Measurements from ENCODE around the gene B3GNT9.

Gene B3GNT9

DNA sequence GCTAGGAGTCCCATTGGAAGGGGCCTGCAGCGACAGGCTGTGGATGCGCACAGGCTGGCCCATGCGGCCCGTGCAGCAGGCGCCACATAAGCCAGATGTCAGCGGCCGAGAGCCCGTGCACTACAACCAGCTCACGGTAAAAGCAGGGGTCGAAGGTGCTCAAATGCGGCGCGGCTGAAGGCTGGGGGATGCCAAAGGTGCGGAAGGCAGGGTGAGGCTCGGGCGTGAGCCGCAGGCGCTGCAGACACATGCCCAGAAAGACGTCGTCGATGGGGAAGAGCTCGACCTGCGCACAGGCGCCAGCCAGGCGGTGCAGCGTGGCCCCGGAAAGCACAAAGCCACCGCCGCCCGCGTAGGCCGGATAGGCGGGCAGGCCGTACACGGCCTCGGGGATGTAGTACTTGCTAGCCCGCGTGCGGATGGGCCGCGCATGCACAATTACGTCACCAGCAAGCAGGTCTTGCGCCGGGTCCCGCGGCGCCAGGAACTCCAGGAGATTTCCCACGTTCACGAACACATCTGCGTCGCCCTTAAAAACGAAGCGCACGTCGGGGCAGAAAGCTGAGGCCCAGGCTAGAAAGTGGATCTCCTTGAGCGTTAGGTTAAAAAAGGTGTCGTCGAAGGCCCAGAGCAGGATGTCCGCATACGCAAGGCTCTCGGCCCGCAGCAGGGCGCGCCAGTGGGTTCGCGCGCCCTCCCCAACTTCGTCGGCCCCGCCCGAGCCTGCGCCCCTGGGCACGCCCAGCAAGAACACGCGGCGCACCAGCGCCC is 1.3 kb downstream of the B3GNT9 start:
- no CpG with 5 or more reads among the region's 77 CpGs for WGBS (ENCODE audit: insufficient coverage, insufficient read length)
- H3K4me3 ChIP-seq (ENCODE audit: low read length), result peak overlapping the region; percentile 83; the same call in 1 of the 2 replicates
- peaks cover 7% of the 10 kb centered on the region for H3K4me1 ChIP-seq (ENCODE audit: control insufficient read depth, insufficient read depth, low read length)
- H3K27me3 ChIP-seq (ENCODE audit: control insufficient read depth, insufficient read depth, low read length), result peaks cover 24% of the 10 kb centered on the region
- H3K9me3 ChIP-seq (ENCODE audit: control insufficient read depth, insufficient read depth, low read length), result no peaks in the 10 kb centered on the region
- no peak for DNase-seq (ENCODE audit: low read depth, low spot score)
- no peak overlapping the region for H3K27ac ChIP-seq (ENCODE audit: low read length)
- H3K36me3 ChIP-seq (ENCODE audit: control insufficient read depth, insufficient read depth, low read length), result peaks cover 8% of the 10 kb centered on the region

DNA sequence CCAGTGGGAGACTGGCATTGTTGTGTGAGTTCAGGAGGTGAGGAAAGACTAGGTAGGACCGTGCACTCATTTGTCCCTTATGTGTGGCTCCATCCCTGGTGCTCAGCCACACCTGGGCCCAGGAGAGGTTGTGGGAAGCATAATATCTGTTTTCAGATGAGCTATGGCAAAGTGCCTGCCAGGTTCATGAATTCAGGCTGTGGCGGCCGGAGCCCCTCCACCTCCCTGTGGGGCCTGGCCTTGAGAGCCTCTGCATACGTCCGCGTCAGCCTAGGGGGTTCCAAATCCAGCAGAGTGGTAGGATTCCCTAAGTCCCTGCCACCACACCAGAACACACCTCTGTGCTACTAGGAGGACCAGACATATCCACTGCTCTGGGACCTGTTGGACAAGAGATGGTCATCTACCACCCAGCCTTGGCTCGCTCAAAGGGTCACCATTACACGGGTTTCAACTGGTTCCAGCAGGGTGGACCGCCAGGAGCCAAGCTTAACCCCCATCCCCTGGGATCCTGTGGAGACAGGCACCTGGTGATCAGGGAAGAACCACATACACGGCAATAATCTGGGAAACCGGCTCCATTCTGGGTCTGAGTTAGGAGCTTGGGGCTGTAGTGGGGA is 2.0 kb downstream of the B3GNT9 start:
- H3K27ac ChIP-seq (ENCODE audit: low read length), result no peak overlapping the region
- H3K4me3 ChIP-seq (ENCODE audit: low read length), result no peak overlapping the region
- peaks cover 17% of the 10 kb centered on the region; the same call in 1 of the 2 replicates for H3K27me3 ChIP-seq (ENCODE audit: control insufficient read depth, insufficient read depth, low read length)
- no peaks in the 10 kb centered on the region for H3K9me3 ChIP-seq (ENCODE audit: control insufficient read depth, insufficient read depth, low read length)
- H3K4me1 ChIP-seq (ENCODE audit: control insufficient read depth, insufficient read depth, low read length), result peaks cover 7% of the 10 kb centered on the region
- peaks cover 8% of the 10 kb centered on the region for H3K36me3 ChIP-seq (ENCODE audit: control insufficient read depth, insufficient read depth, low read length)
- DNase-seq (ENCODE audit: low read depth, low spot score), result no peak
- WGBS (ENCODE audit: insufficient coverage, insufficient read length), result no CpG with 5 or more reads among the region's 11 CpGs

DNA sequence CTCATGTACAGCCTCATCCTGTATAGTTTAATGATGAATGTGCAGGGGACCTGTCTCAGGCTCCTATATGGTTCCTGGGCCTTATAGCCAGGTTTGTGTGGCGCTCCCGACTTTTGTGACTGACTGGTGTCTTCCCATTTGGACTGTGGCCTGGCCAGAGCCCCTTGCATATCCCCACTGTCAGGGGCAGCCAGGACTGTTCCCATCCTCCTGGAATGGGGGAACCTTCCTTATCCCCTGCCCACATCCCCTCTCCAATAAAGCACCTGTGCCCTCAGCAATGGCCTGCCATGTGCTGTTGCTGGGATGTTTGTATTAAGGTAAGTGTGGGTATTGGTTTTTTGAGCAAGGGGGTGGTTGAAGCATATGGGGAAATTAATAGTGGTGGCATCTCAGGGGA is 2.6 kb downstream of the B3GNT9 start:
- H3K4me1 ChIP-seq (ENCODE audit: control insufficient read depth, insufficient read depth, low read length), result peaks cover 7% of the 10 kb centered on the region
- no peaks in the 10 kb centered on the region for H3K9me3 ChIP-seq (ENCODE audit: control insufficient read depth, insufficient read depth, low read length)
- H3K27ac ChIP-seq (ENCODE audit: low read length), result no peak overlapping the region
- peaks cover 13% of the 10 kb centered on the region; the same call in 1 of the 2 replicates for H3K27me3 ChIP-seq (ENCODE audit: control insufficient read depth, insufficient read depth, low read length)
- WGBS (ENCODE audit: insufficient coverage, insufficient read length), result no CpG with 5 or more reads among the region's 2 CpGs
- no peak for DNase-seq (ENCODE audit: low read depth, low spot score)
- peaks cover 8% of the 10 kb centered on the region for H3K36me3 ChIP-seq (ENCODE audit: control insufficient read depth, insufficient read depth, low read length)
- H3K4me3 ChIP-seq (ENCODE audit: low read length), result no peak overlapping the region

GRCh38 chr16:67147437-67148140 is 3.2 kb downstream of the B3GNT9 start:
- no CpG with 5 or more reads among the region's 4 CpGs for WGBS (ENCODE audit: insufficient coverage, insufficient read length)
- Histone ChIP-seq H3K4me3 (ENCODE audit: low read length) (no peak overlapping the region), H3K27me3 (ENCODE audit: control insufficient read depth, insufficient read depth, low read length) (peaks cover 6% of the 10 kb centered on the region; the same call in 1 of the 2 replicates), H3K27ac (ENCODE audit: low read length) (no peak overlapping the region), H3K4me1 (ENCODE audit: control insufficient read depth, insufficient read depth, low read length) (peaks cover 7% of the 10 kb centered on the region), H3K9me3 (ENCODE audit: control insufficient read depth, insufficient read depth, low read length) (no peaks in the 10 kb centered on the region), H3K36me3 (ENCODE audit: control insufficient read depth, insufficient read depth, low read length) (peaks cover 11% of the 10 kb centered on the region)
- DNase-seq (ENCODE audit: low read depth, low spot score), result no peak

GRCh38 chr16:67146523-67147357 is 4.1 kb downstream of the B3GNT9 start:
- peaks cover 3% of the 10 kb centered on the region; the same call in 1 of the 2 replicates for H3K27me3 ChIP-seq (ENCODE audit: control insufficient read depth, insufficient read depth, low read length)
- no peak overlapping the region for H3K27ac ChIP-seq (ENCODE audit: low read length)
- H3K4me1 ChIP-seq (ENCODE audit: control insufficient read depth, insufficient read depth, low read length), result peaks cover 7% of the 10 kb centered on the region
- H3K36me3 ChIP-seq (ENCODE audit: control insufficient read depth, insufficient read depth, low read length), result peaks cover 15% of the 10 kb centered on the region
- WGBS (ENCODE audit: insufficient coverage, insufficient read length), result no CpG with 5 or more reads among the region's 7 CpGs
- no peaks in the 10 kb centered on the region for H3K9me3 ChIP-seq (ENCODE audit: control insufficient read depth, insufficient read depth, low read length)
- no peak for DNase-seq (ENCODE audit: low read depth, low spot score)
- no peak overlapping the region for H3K4me3 ChIP-seq (ENCODE audit: low read length)

- DNase-seq (ENCODE audit: low read depth, low spot score), result no peak
- no peak overlapping the region for H3K4me3 ChIP-seq (ENCODE audit: low read length)
- no peak overlapping the region for H3K27ac ChIP-seq (ENCODE audit: low read length)
- no peaks in the 10 kb centered on the region for H3K27me3 ChIP-seq (ENCODE audit: control insufficient read depth, insufficient read depth, low read length)
- peaks cover 23% of the 10 kb centered on the region for H3K36me3 ChIP-seq (ENCODE audit: control insufficient read depth, insufficient read depth, low read length)
- no CpG with 5 or more reads among the region's 2 CpGs for WGBS (ENCODE audit: insufficient coverage, insufficient read length)
- H3K4me1 ChIP-seq (ENCODE audit: control insufficient read depth, insufficient read depth, low read length), result peaks cover 4% of the 10 kb centered on the region; the same call in 1 of the 2 replicates
- H3K9me3 ChIP-seq (ENCODE audit: control insufficient read depth, insufficient read depth, low read length), result no peaks in the 10 kb centered on the region
These were observed 5.1 kb downstream of the B3GNT9 start for GRCh38 chr16:67145746-67146145.

GRCh38 chr16:67144943-67145342 is 5.9 kb downstream of the B3GNT9 start:
- no peak overlapping the region for H3K27ac ChIP-seq (ENCODE audit: low read length)

DNA sequence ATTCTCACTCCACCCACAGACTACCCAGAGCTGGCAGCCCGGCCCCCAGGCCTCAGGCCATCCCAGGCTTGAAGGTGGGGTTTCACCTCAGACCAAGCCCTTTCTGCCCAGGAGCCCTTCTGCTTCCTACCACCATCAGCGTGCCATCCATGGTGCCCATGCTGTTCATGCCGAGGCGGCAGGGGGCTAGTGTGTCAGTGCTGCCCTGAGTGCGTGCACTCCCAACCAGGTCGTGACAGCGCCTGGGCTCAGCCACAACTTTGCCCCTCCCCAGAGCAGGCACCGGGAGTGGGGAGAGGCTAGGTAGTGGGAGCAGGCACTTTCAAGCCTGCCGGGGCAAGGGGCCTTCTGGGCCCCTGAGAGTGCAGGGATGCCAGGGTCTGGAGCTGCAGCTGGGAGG is 8.5 kb downstream of the B3GNT9 start:
- no CpG with 5 or more reads among the region's 9 CpGs for WGBS (ENCODE audit: insufficient coverage, insufficient read length)
- no peaks in the 10 kb centered on the region for H3K9me3 ChIP-seq (ENCODE audit: control insufficient read depth, insufficient read depth, low read length)
- no peak for DNase-seq (ENCODE audit: low read depth, low spot score)
- no peaks in the 10 kb centered on the region for H3K4me1 ChIP-seq (ENCODE audit: control insufficient read depth, insufficient read depth, low read length)
- no peak overlapping the region for H3K27ac ChIP-seq (ENCODE audit: low read length)
- H3K27me3 ChIP-seq (ENCODE audit: control insufficient read depth, insufficient read depth, low read length), result no peaks in the 10 kb centered on the region
- peaks cover 30% of the 10 kb centered on the region for H3K36me3 ChIP-seq (ENCODE audit: control insufficient read depth, insufficient read depth, low read length)
- H3K4me3 ChIP-seq (ENCODE audit: low read length), result no peak overlapping the region

More at GRCh38 chr16:67144943-67145342, 5.9 kb downstream of the B3GNT9 start:
- Histone ChIP-seq H3K4me1 (ENCODE audit: control insufficient read depth, insufficient read depth, low read length) (peaks cover 4% of the 10 kb centered on the region; the same call in 1 of the 2 replicates), H3K27me3 (ENCODE audit: control insufficient read depth, insufficient read depth, low read length) (no peaks in the 10 kb centered on the region), H3K4me3 (ENCODE audit: low read length) (no peak overlapping the region), H3K9me3 (ENCODE audit: control insufficient read depth, insufficient read depth, low read length) (no peaks in the 10 kb centered on the region), H3K36me3 (ENCODE audit: control insufficient read depth, insufficient read depth, low read length) (peaks cover 27% of the 10 kb centered on the region)
- no CpG with 5 or more reads among the region's 2 CpGs for WGBS (ENCODE audit: insufficient coverage, insufficient read length)
- DNase-seq (ENCODE audit: low read depth, low spot score), result no peak

- Histone ChIP-seq H3K36me3 (ENCODE audit: control insufficient read depth, insufficient read depth, low read length) (peaks cover 22% of the 10 kb centered on the region; the same call in 1 of the 2 replicates), H3K4me1 (ENCODE audit: control insufficient read depth, insufficient read depth, low read length) (no peaks in the 10 kb centered on the region), H3K4me3 (ENCODE audit: low read length) (no peak overlapping the region), H3K27me3 (ENCODE audit: control insufficient read depth, insufficient read depth, low read length) (no peaks in the 10 kb centered on the region), H3K27ac (ENCODE audit: low read length) (no peak overlapping the region), H3K9me3 (ENCODE audit: control insufficient read depth, insufficient read depth, low read length) (no peaks in the 10 kb centered on the region)
- DNase-seq (ENCODE audit: low read depth, low spot score), result no peak
- WGBS (ENCODE audit: insufficient coverage, insufficient read length), result no CpG with 5 or more reads among the region's 13 CpGs
These were observed 9.4 kb downstream of the B3GNT9 start for GRCh38 chr16:67141391-67141790.

- no peak for DNase-seq (ENCODE audit: low read depth, low spot score)
- no peaks in the 10 kb centered on the region for H3K27me3 ChIP-seq (ENCODE audit: control insufficient read depth, insufficient read depth, low read length)
- H3K36me3 ChIP-seq (ENCODE audit: control insufficient read depth, insufficient read depth, low read length), result peaks cover 23% of the 10 kb centered on the region; the same call in 1 of the 2 replicates
- H3K4me1 ChIP-seq (ENCODE audit: control insufficient read depth, insufficient read depth, low read length), result no peaks in the 10 kb centered on the region
- no peak overlapping the region for H3K27ac ChIP-seq (ENCODE audit: low read length)
- no peak overlapping the region for H3K4me3 ChIP-seq (ENCODE audit: low read length)
- no peaks in the 10 kb centered on the region for H3K9me3 ChIP-seq (ENCODE audit: control insufficient read depth, insufficient read depth, low read length)
- WGBS (ENCODE audit: insufficient coverage, insufficient read length), result no CpG with 5 or more reads among the region's 3 CpGs
These were observed 13.2 kb downstream of the B3GNT9 start for GRCh38 chr16:67137605-67138004.

Data from iPS DF 6.9 (cell line).